Measurements from ENCODE around the gene CGN.

Gene CGN

DNA sequence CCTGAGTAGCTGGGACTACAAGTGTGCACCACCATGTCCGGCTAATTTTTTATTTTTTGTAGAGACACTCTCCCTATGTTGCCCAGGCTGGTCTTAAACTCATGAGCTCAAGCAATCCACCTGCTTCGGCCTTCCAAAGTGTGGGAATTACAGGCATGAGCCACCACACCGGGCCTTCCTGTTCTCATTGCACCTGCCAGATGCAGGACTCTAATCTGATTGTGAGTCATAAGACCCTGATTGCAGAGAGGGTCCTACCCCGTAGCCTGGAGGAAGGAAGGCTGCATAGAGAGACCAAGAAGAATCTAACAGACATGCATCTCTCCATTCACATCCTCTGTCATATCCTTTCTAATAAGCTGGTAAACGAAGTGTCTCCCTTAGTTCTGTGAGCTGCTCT, 19.5 kb upstream of the CGN start:
- peak overlapping the region; percentile 10; the same call in 1 of the 2 replicates for H3K27ac ChIP-seq
- TF ChIP-seq, protein P1, sequence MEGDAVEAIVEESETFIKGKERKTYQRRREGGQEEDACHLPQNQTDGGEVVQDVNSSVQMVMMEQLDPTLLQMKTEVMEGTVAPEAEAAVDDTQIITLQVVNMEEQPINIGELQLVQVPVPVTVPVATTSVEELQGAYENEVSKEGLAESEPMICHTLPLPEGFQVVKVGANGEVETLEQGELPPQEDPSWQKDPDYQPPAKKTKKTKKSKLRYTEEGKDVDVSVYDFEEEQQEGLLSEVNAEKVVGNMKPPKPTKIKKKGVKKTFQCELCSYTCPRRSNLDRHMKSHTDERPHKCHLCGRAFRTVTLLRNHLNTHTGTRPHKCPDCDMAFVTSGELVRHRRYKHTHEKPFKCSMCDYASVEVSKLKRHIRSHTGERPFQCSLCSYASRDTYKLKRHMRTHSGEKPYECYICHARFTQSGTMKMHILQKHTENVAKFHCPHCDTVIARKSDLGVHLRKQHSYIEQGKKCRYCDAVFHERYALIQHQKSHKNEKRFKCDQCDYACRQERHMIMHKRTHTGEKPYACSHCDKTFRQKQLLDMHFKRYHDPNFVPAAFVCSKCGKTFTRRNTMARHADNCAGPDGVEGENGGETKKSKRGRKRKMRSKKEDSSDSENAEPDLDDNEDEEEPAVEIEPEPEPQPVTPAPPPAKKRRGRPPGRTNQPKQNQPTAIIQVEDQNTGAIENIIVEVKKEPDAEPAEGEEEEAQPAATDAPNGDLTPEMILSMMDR (conservative IDR thresholded peaks at IDR 0.05): no peak

DNA sequence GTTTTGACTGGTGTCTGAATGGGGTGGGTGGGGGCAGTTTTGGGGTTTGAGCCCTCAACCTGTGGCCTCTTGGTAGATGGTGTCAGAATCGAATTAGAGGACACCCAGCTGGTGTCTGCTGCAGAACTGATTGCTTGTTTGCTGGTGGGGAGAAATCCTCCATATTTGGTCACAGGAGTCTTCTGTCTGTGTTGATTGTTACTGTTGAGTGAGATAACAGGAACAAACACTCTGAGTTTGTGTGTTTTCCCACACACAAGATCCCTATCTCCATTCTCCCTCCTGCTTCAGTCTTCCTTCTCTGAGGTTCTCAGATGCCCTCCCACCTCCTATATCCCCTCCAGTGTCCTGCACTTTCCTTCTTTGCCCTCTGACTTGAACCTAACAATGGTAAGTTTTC, 19.1 kb upstream of the CGN start:
- H3K27ac ChIP-seq: peak overlapping the region; percentile 10; the same call in 1 of the 2 replicates
- TF ChIP-seq, protein P1 (conservative IDR thresholded peaks at IDR 0.05): no peak

DNA sequence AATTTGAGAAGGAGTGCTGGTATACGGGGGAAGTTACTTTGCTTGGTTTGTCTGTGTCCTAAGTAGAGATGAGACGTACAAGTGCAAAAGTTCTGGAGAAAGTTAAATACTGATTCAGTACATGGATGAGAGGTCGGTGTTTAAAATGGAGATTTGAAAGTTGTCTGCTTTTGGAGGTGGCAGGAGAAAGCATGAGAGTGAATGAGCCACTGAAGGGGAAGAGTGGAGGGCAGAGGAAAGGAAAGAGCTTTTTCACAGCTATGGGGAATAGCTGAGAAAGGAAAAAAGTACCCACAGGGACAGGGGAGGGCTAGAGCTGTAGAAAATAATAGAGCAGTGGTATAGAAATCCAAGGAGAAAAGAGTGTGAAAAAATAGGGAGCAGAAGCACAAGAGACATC, 18.1 kb upstream of the CGN start:
- TF ChIP-seq, protein P1 (conservative IDR thresholded peaks at IDR 0.05): no peak
- H3K27ac ChIP-seq: no peak overlapping the region

DNA sequence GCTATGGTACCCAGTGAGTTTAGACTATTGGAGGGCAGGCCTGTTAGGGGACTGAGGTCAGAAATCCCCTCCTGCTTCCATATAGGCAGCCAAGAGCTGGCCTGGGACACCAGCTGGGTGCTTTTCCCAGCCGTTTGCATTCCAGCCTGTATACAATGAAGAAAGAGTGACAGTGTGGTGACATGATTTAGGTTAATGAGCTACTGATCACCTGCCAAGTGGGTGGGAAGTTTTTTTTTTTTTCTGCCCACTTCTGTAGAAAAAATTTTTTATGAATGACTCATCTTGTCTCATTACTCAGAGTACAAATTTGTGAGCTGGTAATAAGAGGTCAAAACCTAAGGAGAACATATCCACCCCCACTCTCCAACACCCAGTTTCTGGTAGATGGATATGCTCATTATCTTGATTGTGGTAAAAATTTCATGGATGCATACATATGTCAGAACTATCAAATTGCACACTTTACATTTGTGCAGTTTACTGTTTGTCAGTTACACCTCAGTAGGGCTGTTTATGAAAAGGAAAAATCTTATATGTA, 16.4 kb upstream of the CGN start:
- no peak overlapping the region for H3K27ac ChIP-seq
- TF ChIP-seq, protein P1 (conservative IDR thresholded peaks at IDR 0.05): no peak

DNA sequence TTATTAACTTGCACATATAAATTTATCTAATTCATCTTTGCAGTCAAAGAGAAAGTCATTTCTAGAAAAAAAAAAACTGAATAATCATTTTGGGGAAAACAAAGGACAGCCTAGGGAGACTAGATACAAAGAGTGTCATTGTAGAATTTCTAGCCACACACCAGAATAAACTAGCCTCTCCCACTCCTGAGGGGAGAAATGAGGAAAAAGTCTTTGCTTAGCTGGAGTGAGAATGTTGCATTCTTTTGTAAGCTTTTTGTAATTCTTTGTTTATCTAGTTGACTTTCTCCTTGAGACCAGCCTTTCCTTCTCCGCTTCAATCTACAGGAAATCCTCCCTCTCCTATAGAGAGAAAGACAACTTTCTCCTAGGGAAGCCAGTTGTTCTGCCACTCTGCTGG, 15.9 kb upstream of the CGN start:
- TF ChIP-seq, protein P1 (conservative IDR thresholded peaks at IDR 0.05): no peak
- H3K27ac ChIP-seq: no peak overlapping the region

DNA sequence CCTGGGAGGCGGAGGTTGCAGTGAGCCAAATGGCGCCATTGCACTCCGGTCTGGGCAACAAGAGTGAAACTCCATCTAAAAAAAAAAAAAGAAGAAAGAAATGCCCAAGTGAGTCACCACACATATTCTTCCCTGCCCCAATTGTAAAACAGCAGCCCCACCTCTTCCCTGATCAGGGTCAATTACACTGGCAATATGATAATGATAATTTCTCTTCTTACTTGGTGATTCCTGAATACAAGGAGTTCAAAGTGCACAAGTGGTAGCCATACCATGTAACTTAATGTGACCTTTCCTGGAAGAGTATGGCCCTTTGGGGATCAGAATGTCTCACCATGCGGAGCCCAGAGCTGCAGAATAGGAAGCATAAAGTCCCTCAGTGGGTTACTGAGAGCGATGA, 11.8 kb upstream of the CGN start:
- TF ChIP-seq, protein P1 (conservative IDR thresholded peaks at IDR 0.05): no peak

DNA sequence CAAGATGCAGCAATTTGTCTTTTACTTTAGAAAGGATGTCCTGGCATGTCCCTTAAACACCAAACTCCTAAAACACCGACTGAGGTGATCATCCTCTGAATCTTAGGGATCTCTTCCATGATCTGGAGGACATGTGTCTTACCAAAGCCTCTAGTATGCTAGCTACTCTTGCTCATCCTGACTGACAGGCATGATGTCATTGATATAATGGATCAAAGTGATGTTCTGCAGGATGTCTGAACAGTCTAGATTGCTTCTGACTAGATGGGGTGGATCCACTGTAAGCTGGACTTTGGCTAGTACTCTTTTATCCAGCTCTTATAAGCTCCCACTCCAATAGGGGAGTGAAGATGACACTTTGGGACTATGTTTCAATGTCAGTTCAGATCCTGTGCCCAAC, 11.3 kb upstream of the CGN start:
- TF ChIP-seq, protein P1 (conservative IDR thresholded peaks at IDR 0.05): no peak
- no peak overlapping the region for H3K27ac ChIP-seq

More for the DNA sequence above, 11.8 kb upstream of the CGN start:
- no peak overlapping the region for H3K27ac ChIP-seq
